ENCODE data around the gene ADGRE1.
"Not testable (repeated sequence)": the region's sequence is repeated elsewhere in the genome, so short reads cannot be mapped to it uniquely, and the experiment has no call there.

The ADGRE1 gene

DNA sequence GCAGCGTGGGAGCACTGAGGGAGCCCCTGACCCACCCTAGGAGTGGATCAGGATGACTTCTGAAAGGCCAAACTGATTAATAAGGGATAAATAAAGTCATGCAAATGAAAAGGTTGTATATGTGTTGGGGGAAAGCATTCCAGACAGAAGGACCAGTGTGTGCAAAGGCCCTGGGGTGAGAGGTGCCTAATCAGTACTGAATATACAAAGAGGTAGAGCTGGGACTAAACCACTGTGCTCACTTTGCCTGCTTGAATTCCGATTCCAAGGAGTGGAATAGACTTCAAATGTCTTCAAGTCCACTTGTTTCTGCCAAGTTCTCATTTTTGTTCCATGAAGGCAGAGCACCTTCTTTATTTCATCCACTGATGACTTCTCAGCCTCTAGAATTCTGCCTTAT lies 32.6 kb upstream of the ADGRE1 start:
- Histone ChIP-seq H3K9me3 (ENCODE audit: control insufficient read depth, low read length) (peaks cover 2% of the 10 kb centered on the region), H3K4me1 (ENCODE audit: control insufficient read depth, insufficient read depth, low read length) (no peaks in the 10 kb centered on the region), H3K4me3 (ENCODE audit: insufficient read depth, low read depth, low read length) (no peak overlapping the region), H3K27ac (ENCODE audit: insufficient read depth, low read depth, low read length, poor library complexity, severe bottlenecking) (no peak overlapping the region), H3K27me3 (ENCODE audit: control insufficient read depth, insufficient read depth, low read length, poor library complexity, severe bottlenecking) (no peaks in the 10 kb centered on the region), H3K36me3 (ENCODE audit: control insufficient read depth, insufficient read depth, low read length) (no peaks in the 10 kb centered on the region)
- 45 to 56% methylated on average over 2 of the region's 2 CpGs for WGBS, 2 experiments

DNA sequence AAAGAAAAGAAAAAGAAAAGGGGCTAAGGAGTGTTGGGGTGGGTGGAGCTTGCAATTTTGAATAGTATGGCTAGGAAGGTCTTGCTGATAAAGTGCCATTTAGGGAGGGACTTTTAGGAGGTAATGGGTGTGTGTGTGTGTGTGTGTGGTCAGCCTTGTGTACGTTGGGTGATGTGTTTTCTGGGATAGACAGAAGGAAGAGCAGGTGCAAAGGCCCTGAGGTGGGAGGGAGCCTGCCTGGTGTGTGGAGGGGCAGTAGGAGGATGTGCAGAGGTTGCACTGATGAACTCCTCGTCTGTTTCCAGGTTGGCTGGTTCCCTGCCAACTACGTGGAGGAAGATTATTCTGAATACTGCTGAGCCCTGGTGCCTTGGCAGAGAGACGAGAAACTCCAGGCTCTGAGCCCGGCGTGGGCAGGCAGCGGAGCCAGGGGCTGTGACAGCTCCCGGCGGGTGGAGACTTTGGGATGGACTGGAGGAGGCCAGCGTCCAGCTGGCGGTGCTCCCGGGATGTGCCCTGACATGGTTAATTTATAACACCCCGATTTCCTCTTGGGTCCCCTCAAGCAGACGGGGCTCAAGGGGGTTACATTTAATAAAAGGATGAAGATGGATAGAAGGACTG lies 30.5 kb upstream of the ADGRE1 start:
- H3K27ac ChIP-seq (ENCODE audit: insufficient read depth, low read depth, low read length, poor library complexity, severe bottlenecking), result no peak overlapping the region
- no peaks in the 10 kb centered on the region for H3K27me3 ChIP-seq (ENCODE audit: control insufficient read depth, insufficient read depth, low read length, poor library complexity, severe bottlenecking)
- H3K36me3 ChIP-seq (ENCODE audit: control insufficient read depth, insufficient read depth, low read length), result no peaks in the 10 kb centered on the region
- H3K9me3 ChIP-seq (ENCODE audit: control insufficient read depth, low read length), result peaks cover 2% of the 10 kb centered on the region
- no peaks in the 10 kb centered on the region for H3K4me1 ChIP-seq (ENCODE audit: control insufficient read depth, insufficient read depth, low read length)
- H3K4me3 ChIP-seq (ENCODE audit: insufficient read depth, low read depth, low read length), result no peak overlapping the region
- WGBS, 2 experiments, result 82 to 85% methylated on average over 14 of the region's 14 CpGs

DNA sequence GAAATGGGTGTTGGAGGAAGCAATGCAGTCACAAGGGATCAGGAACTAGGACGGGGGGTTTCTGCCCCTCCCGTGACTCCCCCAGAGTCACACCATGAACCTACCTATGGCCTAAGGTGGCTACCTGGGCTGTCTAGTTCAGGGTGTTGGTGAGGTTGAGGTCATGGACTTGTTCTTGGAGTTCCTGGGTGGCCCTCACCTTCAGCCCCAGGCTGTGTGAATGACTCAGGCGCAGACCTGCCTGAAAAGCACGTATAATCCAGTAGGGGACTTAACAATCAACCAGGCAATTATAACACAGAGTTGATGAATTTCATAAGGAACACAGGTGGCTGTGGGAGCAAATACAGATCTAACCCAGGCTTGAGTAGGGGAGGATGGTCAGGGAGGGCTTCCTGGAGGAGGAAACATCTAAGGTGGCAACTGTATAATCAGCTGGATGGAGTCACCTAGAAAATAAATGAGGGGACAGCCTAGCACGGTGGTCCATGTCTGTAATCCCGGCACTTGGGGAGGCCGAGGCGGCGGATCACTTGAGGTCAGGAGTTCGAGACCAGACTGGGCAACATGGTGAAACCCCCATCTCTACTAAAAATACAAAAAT lies 25.6 kb upstream of the ADGRE1 start:
- no peak overlapping the region for H3K4me3 ChIP-seq (ENCODE audit: insufficient read depth, low read depth, low read length)
- 84 to 88% methylated on average over 10 of the region's 10 CpGs for WGBS, 2 experiments
- no peaks in the 10 kb centered on the region for H3K4me1 ChIP-seq (ENCODE audit: control insufficient read depth, insufficient read depth, low read length)
- no peak overlapping the region for H3K27ac ChIP-seq (ENCODE audit: insufficient read depth, low read depth, low read length, poor library complexity, severe bottlenecking)
- no peaks in the 10 kb centered on the region for H3K36me3 ChIP-seq (ENCODE audit: control insufficient read depth, insufficient read depth, low read length)
- peaks cover 2% of the 10 kb centered on the region for H3K9me3 ChIP-seq (ENCODE audit: control insufficient read depth, low read length)
- no peaks in the 10 kb centered on the region for H3K27me3 ChIP-seq (ENCODE audit: control insufficient read depth, insufficient read depth, low read length, poor library complexity, severe bottlenecking)

DNA sequence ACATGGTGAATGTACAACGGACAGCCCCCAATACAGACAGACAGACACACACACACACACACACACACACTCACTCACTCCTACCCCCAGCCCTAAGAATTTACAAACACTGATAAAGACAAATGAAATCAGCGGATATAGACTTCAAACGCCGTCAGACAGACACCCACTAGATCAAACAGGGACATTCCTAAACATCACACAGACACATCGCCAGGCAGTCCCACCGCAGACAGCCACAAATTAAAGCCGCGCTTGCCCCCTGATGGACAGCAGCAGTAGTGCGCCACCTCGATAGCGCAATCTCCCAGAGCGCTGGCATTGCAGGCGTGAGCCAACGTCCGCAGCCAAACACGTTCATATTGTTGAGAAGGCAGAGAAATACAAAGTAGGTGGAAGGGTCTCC lies 24.7 kb upstream of the ADGRE1 start:
- Histone ChIP-seq H3K4me1 (ENCODE audit: control insufficient read depth, insufficient read depth, low read length) (no peaks in the 10 kb centered on the region), H3K4me3 (ENCODE audit: insufficient read depth, low read depth, low read length) (no peak overlapping the region), H3K27me3 (ENCODE audit: control insufficient read depth, insufficient read depth, low read length, poor library complexity, severe bottlenecking) (no peaks in the 10 kb centered on the region), H3K27ac (ENCODE audit: insufficient read depth, low read depth, low read length, poor library complexity, severe bottlenecking) (no peak overlapping the region), H3K9me3 (ENCODE audit: control insufficient read depth, low read length) (no peaks in the 10 kb centered on the region), H3K36me3 (ENCODE audit: control insufficient read depth, insufficient read depth, low read length) (no peaks in the 10 kb centered on the region)
- 9 to 10% methylated on average over 16 of the region's 16 CpGs for WGBS, 2 experiments

DNA sequence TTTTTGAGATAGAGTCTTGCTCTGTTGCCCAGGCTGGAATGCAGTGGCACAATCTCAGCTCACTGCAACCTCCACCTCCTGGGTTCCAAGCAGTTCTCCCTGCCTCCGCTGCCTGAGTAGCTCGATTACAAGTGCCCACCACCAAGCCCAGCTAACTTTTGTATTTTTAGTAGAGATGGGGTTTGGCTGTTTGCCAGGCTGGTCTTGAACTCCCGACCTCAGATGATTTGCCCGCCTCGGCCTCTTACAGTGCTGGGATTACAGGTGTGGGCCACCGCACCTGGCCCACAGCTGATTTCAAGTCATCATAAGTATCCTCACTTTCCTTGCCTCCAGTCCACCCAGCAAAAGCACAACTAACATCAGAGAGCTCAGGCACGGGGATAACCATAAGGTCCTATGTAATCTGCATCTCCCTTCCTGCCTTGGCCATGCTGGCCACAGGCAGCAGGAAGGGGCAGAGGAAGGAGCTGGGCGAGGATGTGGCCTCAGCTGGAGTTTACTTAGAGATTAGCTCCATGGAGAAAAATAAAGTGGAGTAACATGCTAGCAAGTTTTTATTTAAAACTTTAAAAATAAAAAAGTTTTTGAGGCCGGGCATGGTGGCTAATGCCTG lies 22.9 kb upstream of the ADGRE1 start:
- 77 to 83% methylated on average over 9 of the region's 9 CpGs for WGBS, 2 experiments
- Histone ChIP-seq H3K27ac (ENCODE audit: insufficient read depth, low read depth, low read length, poor library complexity, severe bottlenecking) (no peak overlapping the region), H3K36me3 (ENCODE audit: control insufficient read depth, insufficient read depth, low read length) (no peaks in the 10 kb centered on the region), H3K4me1 (ENCODE audit: control insufficient read depth, insufficient read depth, low read length) (no peaks in the 10 kb centered on the region), H3K9me3 (ENCODE audit: control insufficient read depth, low read length) (no peaks in the 10 kb centered on the region), H3K27me3 (ENCODE audit: control insufficient read depth, insufficient read depth, low read length, poor library complexity, severe bottlenecking) (no peaks in the 10 kb centered on the region), H3K4me3 (ENCODE audit: insufficient read depth, low read depth, low read length) (no peak overlapping the region)

DNA sequence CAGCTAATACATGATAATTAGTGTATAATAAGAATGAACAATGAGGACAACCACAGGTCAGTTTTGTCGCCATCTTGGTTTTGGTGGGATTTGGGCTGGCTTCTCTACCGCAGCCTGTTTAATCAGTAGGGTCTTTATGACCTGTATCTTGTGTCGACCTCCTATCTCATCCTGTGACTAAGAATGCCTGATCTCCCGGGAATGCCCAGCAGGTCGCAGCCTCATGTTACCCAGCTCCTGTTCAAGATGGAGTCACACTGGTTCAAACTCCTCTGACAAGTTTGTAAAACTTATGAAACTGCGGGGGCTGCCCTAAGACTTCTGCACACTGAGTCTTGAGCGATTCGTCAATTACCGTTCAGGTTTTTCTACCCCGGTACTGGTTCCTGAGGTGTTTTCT lies 21.5 kb upstream of the ADGRE1 start:
- Histone ChIP-seq H3K36me3 (ENCODE audit: control insufficient read depth, insufficient read depth, low read length) (no peaks in the 10 kb centered on the region), H3K27ac (ENCODE audit: insufficient read depth, low read depth, low read length, poor library complexity, severe bottlenecking) (no peak overlapping the region), H3K4me1 (ENCODE audit: control insufficient read depth, insufficient read depth, low read length) (no peaks in the 10 kb centered on the region), H3K9me3 (ENCODE audit: control insufficient read depth, low read length) (no peaks in the 10 kb centered on the region), H3K4me3 (ENCODE audit: insufficient read depth, low read depth, low read length) (no peak overlapping the region), H3K27me3 (ENCODE audit: control insufficient read depth, insufficient read depth, low read length, poor library complexity, severe bottlenecking) (no peaks in the 10 kb centered on the region)
- 83 to 84% methylated on average over 10 of the region's 10 CpGs for WGBS, 2 experiments

DNA sequence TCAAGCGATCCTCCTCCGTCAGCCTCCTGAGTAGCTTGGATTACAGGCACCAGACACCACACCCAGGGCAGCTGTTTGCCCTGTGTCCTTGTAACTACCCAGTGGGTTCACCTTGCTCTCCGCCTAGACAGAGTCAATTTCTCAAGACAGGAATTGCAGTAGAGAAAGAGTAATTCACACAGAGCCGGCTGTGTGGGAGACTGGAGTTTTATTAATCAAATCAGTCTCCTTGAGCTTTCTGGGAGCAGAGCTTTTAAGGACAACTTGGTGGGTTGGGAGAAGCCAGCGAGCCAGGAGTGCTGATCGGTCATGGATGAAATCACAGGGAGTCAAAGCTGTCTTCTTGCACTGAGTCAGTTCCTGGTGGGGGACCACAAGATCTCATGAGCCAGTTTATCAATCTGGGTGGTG lies 20.6 kb upstream of the ADGRE1 start:
- H3K9me3 ChIP-seq (ENCODE audit: control insufficient read depth, low read length), result no peaks in the 10 kb centered on the region
- WGBS, 2 experiments, result 79 to 83% methylated on average over 6 of the region's 6 CpGs
- no peak overlapping the region for H3K4me3 ChIP-seq (ENCODE audit: insufficient read depth, low read depth, low read length)

DNA sequence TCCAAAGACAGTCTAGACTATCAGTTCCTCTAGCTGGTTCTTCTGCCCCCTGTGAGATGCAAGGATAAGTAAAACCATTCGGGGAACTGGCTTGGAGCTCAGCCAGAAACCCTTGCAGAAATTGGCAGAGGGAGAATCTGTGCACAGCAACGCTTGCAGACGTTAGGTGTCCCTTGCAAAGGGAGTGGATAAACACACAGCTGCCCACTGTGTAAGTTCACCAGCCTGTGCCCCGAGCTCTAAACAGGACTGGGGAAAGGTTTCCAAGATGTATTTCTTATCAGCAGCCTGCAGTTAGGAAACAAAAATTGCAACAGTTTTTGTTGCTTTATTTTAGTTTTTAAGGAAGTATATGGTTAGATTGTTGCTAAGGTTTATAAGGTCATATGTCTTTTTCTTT lies 19.0 kb upstream of the ADGRE1 start:
- no peak overlapping the region for H3K4me3 ChIP-seq (ENCODE audit: insufficient read depth, low read depth, low read length)
- WGBS, 2 experiments, result 59 to 63% methylated on average over 4 of the region's 4 CpGs
- no peaks in the 10 kb centered on the region for H3K36me3 ChIP-seq (ENCODE audit: control insufficient read depth, insufficient read depth, low read length)
- H3K4me1 ChIP-seq (ENCODE audit: control insufficient read depth, insufficient read depth, low read length), result no peaks in the 10 kb centered on the region
- no peak overlapping the region for H3K27ac ChIP-seq (ENCODE audit: insufficient read depth, low read depth, low read length, poor library complexity, severe bottlenecking)
- no peaks in the 10 kb centered on the region for H3K9me3 ChIP-seq (ENCODE audit: control insufficient read depth, low read length)
- H3K27me3 ChIP-seq (ENCODE audit: control insufficient read depth, insufficient read depth, low read length, poor library complexity, severe bottlenecking), result no peaks in the 10 kb centered on the region

More for the DNA sequence above, 20.6 kb upstream of the ADGRE1 start:
- Histone ChIP-seq H3K36me3 (ENCODE audit: control insufficient read depth, insufficient read depth, low read length) (no peaks in the 10 kb centered on the region), H3K27me3 (ENCODE audit: control insufficient read depth, insufficient read depth, low read length, poor library complexity, severe bottlenecking) (no peaks in the 10 kb centered on the region), H3K4me1 (ENCODE audit: control insufficient read depth, insufficient read depth, low read length) (no peaks in the 10 kb centered on the region), H3K27ac (ENCODE audit: insufficient read depth, low read depth, low read length, poor library complexity, severe bottlenecking) (no peak overlapping the region)

DNA sequence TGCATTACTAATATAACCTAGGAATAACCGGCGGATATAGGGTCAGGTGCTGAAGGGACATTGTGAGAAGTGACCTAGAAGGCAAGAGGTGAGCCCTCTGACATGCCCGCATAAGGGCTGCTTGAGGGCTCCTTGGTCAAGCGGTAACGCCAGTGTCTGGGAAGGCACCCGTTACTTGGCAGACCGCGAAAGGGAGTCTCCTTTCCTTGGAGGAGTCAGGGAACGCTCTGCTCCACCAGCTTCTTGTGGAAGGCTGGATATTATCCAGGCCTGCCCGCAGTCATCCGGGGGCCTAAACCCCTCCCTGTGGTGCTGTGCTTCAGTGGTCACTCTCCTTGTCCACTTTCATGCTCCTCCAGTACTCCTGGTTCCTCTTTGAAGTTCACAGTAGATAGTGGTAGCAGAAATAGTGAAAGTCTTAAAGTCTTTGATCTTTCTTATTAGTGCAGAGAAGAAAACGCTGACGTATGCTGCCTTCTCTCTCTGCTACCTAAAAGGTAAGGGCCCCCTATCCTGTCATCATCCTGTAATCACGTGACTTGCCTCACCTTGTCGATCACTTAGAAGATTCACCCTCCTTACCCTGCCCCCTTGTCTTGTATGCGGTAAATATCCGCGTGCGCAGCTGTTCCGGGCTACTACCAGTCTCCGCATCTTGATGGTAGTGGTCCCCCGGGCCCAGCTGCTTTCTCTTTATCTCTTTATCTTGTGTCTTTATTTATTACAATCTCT lies 18.1 kb upstream of the ADGRE1 start:
- H3K27me3 ChIP-seq (ENCODE audit: control insufficient read depth, insufficient read depth, low read length, poor library complexity, severe bottlenecking); H3K4me1 ChIP-seq (ENCODE audit: control insufficient read depth, insufficient read depth, low read length); H3K9me3 ChIP-seq (ENCODE audit: control insufficient read depth, low read length); H3K27ac ChIP-seq (ENCODE audit: insufficient read depth, low read depth, low read length, poor library complexity, severe bottlenecking); H3K4me3 ChIP-seq (ENCODE audit: insufficient read depth, low read depth, low read length); H3K36me3 ChIP-seq (ENCODE audit: control insufficient read depth, insufficient read depth, low read length): not testable (repeated sequence)
- WGBS, 2 experiments, result 86 to 88% methylated on average over 22 of the region's 22 CpGs

DNA sequence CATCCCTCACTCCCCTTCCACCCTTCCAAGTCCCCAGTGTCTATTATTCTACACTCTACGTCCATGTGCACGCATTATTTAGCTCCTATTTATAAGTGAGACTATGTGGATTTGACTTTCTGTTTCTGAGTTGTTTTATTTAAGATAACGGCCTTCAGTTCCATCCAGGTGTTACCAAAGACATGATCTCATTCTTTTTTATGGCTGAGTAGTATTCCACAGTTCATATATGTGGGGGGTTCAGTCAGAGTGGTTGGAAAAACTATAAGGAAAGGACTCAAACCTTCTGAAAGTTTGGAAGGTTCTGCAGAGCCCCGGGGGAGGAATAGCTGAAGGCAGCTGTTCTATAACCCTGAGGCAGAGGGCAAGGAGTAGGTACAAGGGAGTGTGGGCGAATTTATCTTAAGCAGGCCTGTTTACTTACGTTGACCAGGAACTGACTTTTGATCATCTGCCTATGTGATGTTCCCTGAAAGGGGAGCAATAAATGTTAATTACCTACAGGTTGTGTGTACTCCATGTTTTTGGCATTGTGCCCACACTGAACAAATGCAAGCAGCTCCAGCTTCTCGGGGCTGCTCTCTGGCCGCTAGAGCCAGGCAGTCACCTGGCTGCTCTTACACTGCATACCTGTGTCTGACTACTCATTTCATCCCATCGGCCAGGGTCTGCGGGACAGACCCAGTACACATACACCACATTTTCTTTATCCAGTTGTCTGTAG lies 13.5 kb upstream of the ADGRE1 start:
- H3K36me3 ChIP-seq (ENCODE audit: control insufficient read depth, insufficient read depth, low read length), result no peaks in the 10 kb centered on the region
- H3K27me3 ChIP-seq (ENCODE audit: control insufficient read depth, insufficient read depth, low read length, poor library complexity, severe bottlenecking), result no peaks in the 10 kb centered on the region
- no peaks in the 10 kb centered on the region for H3K4me1 ChIP-seq (ENCODE audit: control insufficient read depth, insufficient read depth, low read length)
- 74 to 80% methylated on average over 9 to 10 of the region's 10 CpGs for WGBS, 2 experiments
- H3K4me3 ChIP-seq (ENCODE audit: insufficient read depth, low read depth, low read length), result no peak overlapping the region
- peaks cover 3% of the 10 kb centered on the region for H3K9me3 ChIP-seq (ENCODE audit: control insufficient read depth, low read length)
- no peak overlapping the region for H3K27ac ChIP-seq (ENCODE audit: insufficient read depth, low read depth, low read length, poor library complexity, severe bottlenecking)
